Stimulated activated CD8-positive, alpha-beta memory T cell treated with anti-CD3 and anti-CD28 coated beads, Interleukin-7, amount 100 ng/mL, for 4 hours (primary cell): ENCODE data around the gene TRPV5.

Source experiments
- DNase-seq, 2 donors: peaks; one replicate each; pipeline ENCODE4 v3.0.0-alpha.2; 2020; ENCODE audit warnings: low read depth in 2 of 2

Gene TRPV5

GRCh38 chr7:142940966-142941535 lies 7.5 kb upstream of the TRPV5 start:
- no peak for DNase-seq

GRCh38 chr7:142939226-142939910 lies 5.8 kb upstream of the TRPV5 start, which contains the start of gene LLCFC1:
Gene LLCFC1 (plus strand): TSS chr7:142939484. CDS start chr7:142939622, 138 bp downstream.
- DNase-seq: no peak

GRCh38 chr7:142938611-142939010 lies 5.1 kb upstream of the TRPV5 start:
- no peak for DNase-seq

- DNase-seq: no peak
Observed at GRCh38 chr7:142935941-142936565, 2.5 kb upstream of the TRPV5 start.

- no peak for DNase-seq
Observed at GRCh38 chr7:142934056-142934455, 510 bp upstream of the TRPV5 start.

- no peak for DNase-seq
Observed at GRCh38 chr7:142933092-142933475, 462 bp downstream of the TRPV5 start.

- no peak for DNase-seq
Observed at GRCh38 chr7:142932386-142933091, 1.0 kb downstream of the TRPV5 start.

- DNase-seq: no peak
Observed at GRCh38 chr7:142930126-142930730, 3.3 kb downstream of the TRPV5 start.

- DNase-seq: no peak
Observed at GRCh38 chr7:142927949-142928348, 5.6 kb downstream of the TRPV5 start.

- DNase-seq: no peak
Observed at GRCh38 chr7:142927085-142927745, 6.3 kb downstream of the TRPV5 start.

GRCh38 chr7:142925413-142925812 lies 8.1 kb downstream of the TRPV5 start:
- no peak for DNase-seq

GRCh38 chr7:142923391-142923790 lies 10.2 kb downstream of the TRPV5 start:
- no peak for DNase-seq

- no peak for DNase-seq
Observed at GRCh38 chr7:142919656-142920055, 13.9 kb downstream of the TRPV5 start.

GRCh38 chr7:142918901-142919300 lies 14.6 kb downstream of the TRPV5 start:
- no peak for DNase-seq

- DNase-seq: no peak
Observed at GRCh38 chr7:142917447-142917846, 16.1 kb downstream of the TRPV5 start.

GRCh38 chr7:142916508-142916907 lies 17.0 kb downstream of the TRPV5 start:
- no peak for DNase-seq

- DNase-seq: no peak
Observed at GRCh38 chr7:142915315-142915714, 18.2 kb downstream of the TRPV5 start.

- no peak for DNase-seq
Observed at GRCh38 chr7:142914121-142914520, 19.4 kb downstream of the TRPV5 start.

- DNase-seq: no peak
Observed at GRCh38 chr7:142913566-142913965, 20.0 kb downstream of the TRPV5 start.

- no peak for DNase-seq
Observed at GRCh38 chr7:142913051-142913450, 20.5 kb downstream of the TRPV5 start.

GRCh38 chr7:142910481-142910880 lies 23.1 kb downstream of the TRPV5 start:
- DNase-seq: no peak

GRCh38 chr7:142910031-142910433 lies 23.5 kb downstream of the TRPV5 start:
- no peak for DNase-seq
